ENCODE results near the gene ACTL7A. TPM values are rescaled to one million over a fixed set of nuclear protein-coding genes. Genes with fewer than 3 reads are reported as not detected.
"Not testable (repeated sequence)": the region's sequence is repeated elsewhere in the genome, so short reads cannot be mapped to it uniquely, and the experiment has no call there.

ACTL7A gene
- total RNA-seq, 4 donors from 2014 or later = not detected

DNA sequence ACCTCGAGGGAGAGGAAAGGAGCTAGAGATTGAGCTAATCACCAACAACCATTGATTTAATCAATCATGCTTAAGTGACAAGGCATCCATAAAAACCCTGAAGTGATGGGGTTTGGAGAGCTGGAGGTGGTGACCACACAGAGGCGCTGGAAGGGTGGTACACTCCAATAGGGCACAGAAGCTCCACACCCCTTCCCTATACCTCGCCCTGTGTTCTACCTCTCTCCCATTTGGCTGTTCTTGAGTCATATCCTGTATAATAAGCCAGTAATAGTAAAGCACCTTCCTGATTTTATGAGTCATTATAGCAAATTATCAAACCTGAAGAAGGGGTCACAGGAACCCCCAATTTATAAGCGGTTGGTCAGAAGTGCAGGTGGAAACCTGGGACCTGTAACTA lies 24.5 kb upstream of the ACTL7A start:
- in situ Hi-C loops (cut with MboI; ENCODE audit: low pct_ligation_motif_present in 1 of 4, low pct_unique_long_range_greater_than_20kb in 1 of 4, low sequenced_read_pairs in 3 of 4) = loop anchor here in 1 of 4 donors (10.0 kb wide), 1 partner anchor 57 kb away; no protein-coding TSS in a partner anchor
- Histone ChIP-seq H3K36me3 (no peaks in the 10 kb centered on the region), H3K27ac (no peak overlapping the region), H3K4me3 (no peak overlapping the region), H3K27me3 (no peaks in the 10 kb centered on the region), H3K9me3 (no peaks in the 10 kb centered on the region), H3K4me1 (no peaks in the 10 kb centered on the region)
- intact Hi-C loops (cut with DNase I; ENCODE audit: low total_unique reads) = no loop called here
- TF ChIP-seq EP300 (IDR thresholded peaks at IDR 0.05; ENCODE audit: low read depth) (no peak), CTCF (IDR thresholded peaks at IDR 0.05) (no peak), POLR2A (IDR thresholded peaks at IDR 0.05) (no peak), POLR2AphosphoS5 (IDR thresholded peaks at IDR 0.05) (no peak)
- DNase-seq = no peak
- 72 to 100% methylated on average over 1 to 4 of the region's 4 CpGs for WGBS, 2 donors (ENCODE audit: low coverage in 1 of 2)

DNA sequence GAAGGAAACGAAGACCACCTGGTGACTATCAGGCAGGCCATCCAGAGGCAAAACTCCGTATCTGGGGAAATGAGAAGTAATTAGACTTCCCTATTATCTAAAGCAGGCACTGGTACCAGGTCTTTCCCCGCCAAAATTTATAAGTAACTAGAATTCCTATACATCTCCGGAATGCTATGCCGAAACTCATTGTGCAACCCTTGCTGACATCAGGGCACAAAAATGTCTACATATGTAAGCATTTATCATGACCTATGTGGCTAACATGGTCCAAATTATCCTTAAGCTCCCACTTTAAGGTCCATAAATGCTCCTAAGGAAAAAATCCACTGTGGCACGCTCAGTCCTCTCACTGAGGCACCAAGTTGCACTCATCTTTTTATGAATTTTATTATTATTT lies 24.0 kb upstream of the ACTL7A start:
- no peak overlapping the region for H3K4me3 ChIP-seq
- H3K27ac ChIP-seq = no peak overlapping the region
- no peaks in the 10 kb centered on the region for H3K4me1 ChIP-seq
- no peaks in the 10 kb centered on the region for H3K9me3 ChIP-seq
- no peaks in the 10 kb centered on the region for H3K36me3 ChIP-seq
- WGBS, 2 donors (ENCODE audit: low coverage in 1 of 2) = 79 to 91% methylated on average over 5 to 6 of the region's 6 CpGs
- no peak for DNase-seq
- in situ Hi-C loops (cut with MboI; ENCODE audit: low pct_ligation_motif_present in 1 of 4, low pct_unique_long_range_greater_than_20kb in 1 of 4, low sequenced_read_pairs in 3 of 4) = loop anchor here in 1 of 4 donors (10.0 kb wide), 1 partner anchor 57 kb away; no protein-coding TSS in a partner anchor
- intact Hi-C loops (cut with DNase I; ENCODE audit: low total_unique reads) = no loop called here
- no peak for TF ChIP-seq EP300 (IDR thresholded peaks at IDR 0.05; ENCODE audit: low read depth)
- no peak for TF ChIP-seq CTCF (IDR thresholded peaks at IDR 0.05)
- TF ChIP-seq POLR2AphosphoS5 (IDR thresholded peaks at IDR 0.05) = no peak
- no peak for TF ChIP-seq POLR2A (IDR thresholded peaks at IDR 0.05)
- H3K27me3 ChIP-seq = no peaks in the 10 kb centered on the region

DNA sequence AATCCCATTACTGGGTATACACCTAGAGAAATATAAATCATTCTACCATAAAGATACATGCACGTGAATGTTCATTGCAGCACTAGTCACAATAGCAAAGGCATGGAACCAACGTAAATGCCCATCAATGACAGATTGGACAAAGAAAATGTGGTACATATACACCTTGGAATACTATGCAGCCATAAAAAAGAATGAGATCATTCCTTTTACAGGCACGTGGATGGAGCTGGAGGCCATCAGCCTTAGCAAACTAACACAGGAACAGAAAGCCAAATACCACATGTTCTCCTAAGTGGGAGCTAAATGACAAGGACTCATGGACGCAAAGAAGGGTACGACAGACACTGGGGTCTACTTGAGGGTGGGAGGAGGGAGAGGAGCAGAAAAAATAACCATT lies 22.5 kb upstream of the ACTL7A start:
- DNase-seq; H3K4me3 ChIP-seq; H3K36me3 ChIP-seq; H3K27me3 ChIP-seq; H3K9me3 ChIP-seq; H3K4me1 ChIP-seq; H3K27ac ChIP-seq; intact Hi-C loops (cut with DNase I; ENCODE audit: low total_unique reads): not testable (repeated sequence)
- in situ Hi-C loops (cut with MboI; ENCODE audit: low pct_ligation_motif_present in 1 of 4, low pct_unique_long_range_greater_than_20kb in 1 of 4, low sequenced_read_pairs in 3 of 4) = loop anchor here in 1 of 4 donors (10.0 kb wide), 1 partner anchor 55 kb away; no protein-coding TSS in a partner anchor
- WGBS, 2 donors (ENCODE audit: low coverage in 1 of 2) = 86 to 88% methylated on average over 5 of the region's 5 CpGs

- WGBS, 2 donors (ENCODE audit: low coverage in 1 of 2) = 74% methylated on average over 12 to 16 of the region's 16 CpGs
- Histone ChIP-seq H3K27ac (no peak overlapping the region), H3K27me3 (no peaks in the 10 kb centered on the region), H3K9me3 (no peaks in the 10 kb centered on the region), H3K4me1 (no peaks in the 10 kb centered on the region), H3K36me3 (no peaks in the 10 kb centered on the region), H3K4me3 (no peak overlapping the region)
- intact Hi-C loops (cut with DNase I; ENCODE audit: low total_unique reads) = no loop called here
- in situ Hi-C loops (cut with MboI; ENCODE audit: low pct_ligation_motif_present in 1 of 4, low pct_unique_long_range_greater_than_20kb in 1 of 4, low sequenced_read_pairs in 3 of 4) = no loop called here
- TF ChIP-seq CTCF (IDR thresholded peaks at IDR 0.05) (no peak), EP300 (IDR thresholded peaks at IDR 0.05; ENCODE audit: low read depth) (no peak), POLR2A (IDR thresholded peaks at IDR 0.05) (no peak), POLR2AphosphoS5 (IDR thresholded peaks at IDR 0.05) (no peak)
- DNase-seq = no peak
Measured at GRCh38 chr9:108842610-108843295, 19.3 kb upstream of the ACTL7A start.

GRCh38 chr9:108844391-108844790 lies 17.7 kb upstream of the ACTL7A start:
- Histone ChIP-seq H3K27me3 (no peaks in the 10 kb centered on the region), H3K36me3 (no peaks in the 10 kb centered on the region), H3K4me1 (no peaks in the 10 kb centered on the region), H3K9me3 (no peaks in the 10 kb centered on the region), H3K4me3 (no peak overlapping the region), H3K27ac (no peak overlapping the region)
- intact Hi-C loops (cut with DNase I; ENCODE audit: low total_unique reads) = no loop called here
- DNase-seq = no peak
- in situ Hi-C loops (cut with MboI; ENCODE audit: low pct_ligation_motif_present in 1 of 4, low pct_unique_long_range_greater_than_20kb in 1 of 4, low sequenced_read_pairs in 3 of 4) = no loop called here
- no peak for TF ChIP-seq EP300 (IDR thresholded peaks at IDR 0.05; ENCODE audit: low read depth)
- no peak for TF ChIP-seq POLR2A (IDR thresholded peaks at IDR 0.05)
- no peak for TF ChIP-seq POLR2AphosphoS5 (IDR thresholded peaks at IDR 0.05)
- no peak for TF ChIP-seq CTCF (IDR thresholded peaks at IDR 0.05)
- WGBS, 2 donors (ENCODE audit: low coverage in 1 of 2) = 53 to 83% methylated on average over 1 to 2 of the region's 2 CpGs

Data from transverse colon (tissue), 4 donors.